Stomach (tissue), 9 donors: ENCODE results near the gene MBD3L2. TPM values are rescaled to one million over a fixed set of nuclear protein-coding genes. Genes with fewer than 3 reads are reported as not detected.
A peak's percentile ranks its signal among the peaks of the same experiment; 100 is the strongest.

ENCODE experiments used
- DNase-seq, 2 donors: peaks; one replicate each; pipeline versions ENCODE4 v3.0.0 to v3.0.0-alpha.2; 2013 to 2019
- H3K27ac ChIP-seq, 5 donors: fragments of 200-600 bp in 4 of 5; sonication (generic) in 4 of 5; one replicate each; pipeline ENCODE4 v1.5.1; 2013 to 2019; ENCODE audit warnings: mild to moderate bottlenecking in 1 of 5, moderate library complexity in 1 of 5
- H3K27me3 ChIP-seq, 3 donors: fragments of 200-600 bp; sonication (generic); one replicate each; pipeline ENCODE4 v1.5.1; 2017 to 2019; ENCODE audit warnings: mixed run types in 1 of 3
- H3K36me3 ChIP-seq, 4 donors: fragments of 200-600 bp; sonication (generic); 1 replicate in 3 of 4; 2 replicates in 1 of 4; pipeline ENCODE4 v1.5.1; 2016 to 2019
- H3K4me1 ChIP-seq, 4 donors: fragments of 200-600 bp; sonication (generic); one replicate each; pipeline ENCODE4 v1.5.1; 2016 to 2019
- H3K4me3 ChIP-seq, 4 donors: fragments of 200-600 bp; sonication (generic) in 3 of 4; one replicate each; pipeline ENCODE4 v1.5.1; 2016 to 2019; ENCODE audit warnings: mild to moderate bottlenecking in 1 of 4
- H3K9me3 ChIP-seq, 4 donors: fragments of 200-600 bp; sonication (generic); one replicate each; pipeline ENCODE4 v1.5.1; 2016 to 2019
- CTCF ChIP-seq, 7 experiments: fragments of 450-650 bp in 4 of 7; fragments of 200-600 bp in 3 of 7; sonication (generic) in 3 of 7; IDR thresholded peaks; one replicate each; pipeline ENCODE4 v1.5.1; 2016 to 2019; ENCODE audit warnings: antibody characterized with exemption in 7 of 7, control low read depth in 2 of 7, mild to moderate bottlenecking in 1 of 7
- EP300 ChIP-seq: sonication (generic); formaldehyde crosslinking; IDR thresholded peaks from one replicate; pipeline ENCODE4 v1.6.1; 2017; ENCODE audit warnings: antibody characterized with exemption
- POLR2A ChIP-seq, 4 donors: fragments of 450-650 bp; IDR thresholded peaks; one replicate each; pipeline ENCODE4 v1.6.1; 2016; ENCODE audit warnings: antibody characterized with exemption in 4 of 4, control low read depth in 2 of 4, mild to moderate bottlenecking in 1 of 4, moderate library complexity in 1 of 4
- POLR2AphosphoS5 ChIP-seq, 3 donors: sonication (generic); formaldehyde crosslinking; IDR thresholded peaks; one replicate each; pipeline ENCODE4 v1.6.1; 2016; ENCODE audit warnings: antibody characterized with exemption in 3 of 3
- WGBS, 5 donors: extraction: QIAGEN DNeasy Blood & Tissue Kit in 3 of 5; methylation state at CpG; one replicate each; pipeline versions ENCODE4 v1.1.5 to v1.1.7; 2013 to 2018; 5-methylcytosine and 5-hydroxymethylcytosine counted together
- intact Hi-C: fragments of 100-400 bp; cut with DNase I; formaldehyde crosslinking; loops from one replicate; pipeline ENCODE4 v1.15.1; 2023; ENCODE audit warnings: low total_unique reads
- polyA plus RNA-seq, 3 donors: library from polyadenylated mRNA; stranded (reverse); fragments of 200-250 nt; gene quantifications; one replicate each; pipeline ENCODE4 v1.2.3, GENCODE V29; 2013
- total RNA-seq, 5 donors: library from RNA; depleted of rRNA; stranded (reverse); fragments of >200 nt; gene quantifications; one replicate each; pipeline versions ENCODE4 v1.1.0 to v1.2.3, GENCODE V29; 2014 to 2016
- donor health status: healthy with polysubstance abuse.
- donor health status: Bipolar disorder and iron deficiency.
- donor health status: healthy.

Gene MBD3L2
- total and polyA plus RNA-seq, 8 donors, result not detected

- 72 to 81% (median 80%) methylated on average over 6 of the region's 6 CpGs for WGBS, 5 donors
- Histone ChIP-seq H3K4me3 (peak overlapping the region; percentile 76 to 98 (median 88)), H3K27me3 (no peaks in the 10 kb centered on the region), H3K9me3 (peaks cover 0 to 4% (median 0%) of the 10 kb centered on the region in 4 donors), H3K27ac (peak overlapping the region in 4 of 5 donors; percentile 18 to 93 (median 88)), H3K36me3 (peaks cover 22 to 31% (median 30%) of the 10 kb centered on the region in 4 donors), H3K4me1 (peaks cover 9 to 16% (median 14%) of the 10 kb centered on the region in 4 donors)
- TF ChIP-seq CTCF (IDR thresholded peaks at IDR 0.05) (no peak), POLR2A (IDR thresholded peaks at IDR 0.05) (no peak), EP300 (no peak), POLR2AphosphoS5 (IDR thresholded peaks at IDR 0.05) (no peak)
- no peak for DNase-seq
- intact Hi-C loops, result no loop called here
Measured at GRCh38 chr19:7068599-7068998, 19.5 kb downstream of the MBD3L2 start.

GRCh38 chr19:7069042-7069903 is 20.2 kb downstream of the MBD3L2 start, which contains the start of gene ZNF557:
TSS of gene ZNF557 (plus strand) at chr19:7069703. CDS start at chr19:7075075, 5,372 bp downstream.
- peak within 1 kb of the TSS; percentile 76 to 98 (median 88) for H3K4me3 ChIP-seq
- H3K4me1 ChIP-seq, result peaks cover 9 to 16% (median 14%) of the 10 kb centered on the region in 4 donors
- peak within 1 kb of the TSS; percentile 81 to 96 (median 91) for H3K27ac ChIP-seq
- WGBS, 5 donors, result 0 to 2% (median 1%) methylated on average over 42 to 56 of the region's 56 CpGs
- peaks cover 29 to 38% (median 37%) of the 10 kb centered on the region in 4 donors for H3K36me3 ChIP-seq
- intact Hi-C loops, result no loop called here
- TF ChIP-seq EP300, result no peak
- peak in 2 of 3 donors; percentile 64 to 78 for TF ChIP-seq POLR2AphosphoS5 (IDR thresholded peaks at IDR 0.05)
- H3K27me3 ChIP-seq, result no peaks in the 10 kb centered on the region
- peak; percentile 99 to 100 for DNase-seq
- H3K9me3 ChIP-seq, result peaks cover 0 to 5% (median 0%) of the 10 kb centered on the region in 4 donors

- WGBS, 5 donors, result 0 to 7% (median 1%) methylated on average over 6 to 12 of the region's 12 CpGs
- intact Hi-C loops, result no loop called here
- no peaks in the 10 kb centered on the region for H3K27me3 ChIP-seq
- H3K27ac ChIP-seq, result peak overlapping the region; percentile 81 to 96 (median 91)
- peaks cover 0 to 11% (median 2%) of the 10 kb centered on the region in 4 donors for H3K9me3 ChIP-seq
- TF ChIP-seq EP300 (no peak), POLR2A (IDR thresholded peaks at IDR 0.05) (no peak), POLR2AphosphoS5 (IDR thresholded peaks at IDR 0.05) (no peak), CTCF (IDR thresholded peaks at IDR 0.05) (no peak)
- H3K4me3 ChIP-seq, result peak overlapping the region; percentile 76 to 98 (median 88)
- H3K4me1 ChIP-seq, result peaks cover 9 to 16% (median 14%) of the 10 kb centered on the region in 4 donors
- no peak for DNase-seq
- H3K36me3 ChIP-seq, result peaks cover 35 to 44% (median 43%) of the 10 kb centered on the region in 4 donors
Measured at GRCh38 chr19:7069904-7070226, 20.7 kb downstream of the MBD3L2 start.

GRCh38 chr19:7072541-7072940 is 23.4 kb downstream of the MBD3L2 start:
- intact Hi-C loops, result no loop called here
- WGBS, 5 donors, result 95 to 98% (median 97%) methylated on average over 6 of the region's 6 CpGs
- no peaks in the 10 kb centered on the region for H3K27me3 ChIP-seq
- DNase-seq, result no peak
- no peak overlapping the region for H3K27ac ChIP-seq
- H3K36me3 ChIP-seq, result peaks cover 62 to 71% (median 70%) of the 10 kb centered on the region in 4 donors
- H3K9me3 ChIP-seq, result peaks cover 4 to 37% (median 25%) of the 10 kb centered on the region in 4 donors
- TF ChIP-seq POLR2A (IDR thresholded peaks at IDR 0.05), result no peak
- no peak for TF ChIP-seq CTCF (IDR thresholded peaks at IDR 0.05)
- TF ChIP-seq POLR2AphosphoS5 (IDR thresholded peaks at IDR 0.05), result no peak
- TF ChIP-seq EP300, result no peak
- H3K4me1 ChIP-seq, result peaks cover 9 to 16% (median 14%) of the 10 kb centered on the region in 4 donors
- no peak overlapping the region for H3K4me3 ChIP-seq
